Gastroesophageal sphincter (tissue), 4 donors: ENCODE measurements around the gene LMO7. TPM values are rescaled to one million over a fixed set of nuclear protein-coding genes. Genes with fewer than 3 reads are reported as not detected.
A peak's percentile ranks its signal among the peaks of the same experiment; 100 is the strongest.

ENCODE experiments used
- ATAC-seq: fragments of 150-250 bp; one replicate; pipeline ENCODE4 v1.9.1; 2016; ENCODE audit warnings: mild to moderate bottlenecking, moderate library complexity
- H3K27ac ChIP-seq, 4 donors: fragments of 200-600 bp; sonication (generic) in 3 of 4; 1 replicate in 3 of 4; 2 replicates in 1 of 4; pipeline ENCODE4 v1.5.1; 2016 to 2019
- H3K27me3 ChIP-seq: fragments of 200-600 bp; sonication (generic); one replicate; pipeline ENCODE4 v1.5.1; 2019
- H3K36me3 ChIP-seq, 2 donors: fragments of 200-600 bp; sonication (generic); one replicate each; pipeline ENCODE4 v1.5.1; 2019; ENCODE audit warnings: control low read depth in 1 of 2
- H3K4me1 ChIP-seq, 3 donors: fragments of 200-600 bp; sonication (generic); 1 replicate in 2 of 3; 2 replicates in 1 of 3; pipeline ENCODE4 v1.5.1; 2016 to 2019; ENCODE audit warnings: control low read depth in 2 of 3
- H3K4me3 ChIP-seq, 2 donors: fragments of 200-600 bp; sonication (generic); one replicate each; pipeline ENCODE4 v1.5.1; 2019; ENCODE audit warnings: mild to moderate bottlenecking in 1 of 2, moderate library complexity in 1 of 2
- H3K9me3 ChIP-seq, 3 donors: fragments of 200-600 bp; sonication (generic); one replicate each; pipeline ENCODE4 v1.5.1; 2017 to 2019; ENCODE audit warnings: control low read depth in 2 of 3
- EP300 ChIP-seq: sonication (generic); formaldehyde crosslinking; IDR thresholded peaks from one replicate; pipeline ENCODE4 v1.6.1; 2017; ENCODE audit warnings: antibody characterized with exemption, mild to moderate bottlenecking
- POLR2A ChIP-seq, 2 donors: fragments of 450-650 bp; IDR thresholded peaks; one replicate each; pipeline ENCODE4 v1.6.1; 2017; ENCODE audit warnings: antibody characterized with exemption in 2 of 2, mild to moderate bottlenecking in 2 of 2, moderate library complexity in 1 of 2
- POLR2AphosphoS5 ChIP-seq: sonication (generic); formaldehyde crosslinking; IDR thresholded peaks from one replicate; pipeline ENCODE4 v1.6.1; 2017; ENCODE audit warnings: antibody characterized with exemption
- WGBS, 2 donors: methylation state at CpG; one replicate each; pipeline ENCODE4 v1.1.5; 2018; ENCODE audit warnings: low coverage in 1 of 2; 5-methylcytosine and 5-hydroxymethylcytosine counted together
- total RNA-seq, 4 donors: library from RNA; depleted of rRNA; stranded (reverse); fragments of >200 nt; gene quantifications; one replicate each; pipeline ENCODE4 v1.1.0, GENCODE V29; 2016
- TF ChIP-seq, protein P1 (sequence below), 4 experiments: fragments of 200-600 bp in 2 of 4; fragments of 450-650 bp in 2 of 4; sonication (generic) in 1 of 4; IDR thresholded peaks; one replicate each; pipeline ENCODE4 v1.5.1; 2017 to 2019; ENCODE audit warnings: antibody characterized with exemption in 4 of 4, mild to moderate bottlenecking in 2 of 4, moderate library complexity in 2 of 4

LMO7 gene
- total RNA-seq, 4 donors from 2014 or later: 15.1 to 45.0 (median 26.8) TPM

DNA sequence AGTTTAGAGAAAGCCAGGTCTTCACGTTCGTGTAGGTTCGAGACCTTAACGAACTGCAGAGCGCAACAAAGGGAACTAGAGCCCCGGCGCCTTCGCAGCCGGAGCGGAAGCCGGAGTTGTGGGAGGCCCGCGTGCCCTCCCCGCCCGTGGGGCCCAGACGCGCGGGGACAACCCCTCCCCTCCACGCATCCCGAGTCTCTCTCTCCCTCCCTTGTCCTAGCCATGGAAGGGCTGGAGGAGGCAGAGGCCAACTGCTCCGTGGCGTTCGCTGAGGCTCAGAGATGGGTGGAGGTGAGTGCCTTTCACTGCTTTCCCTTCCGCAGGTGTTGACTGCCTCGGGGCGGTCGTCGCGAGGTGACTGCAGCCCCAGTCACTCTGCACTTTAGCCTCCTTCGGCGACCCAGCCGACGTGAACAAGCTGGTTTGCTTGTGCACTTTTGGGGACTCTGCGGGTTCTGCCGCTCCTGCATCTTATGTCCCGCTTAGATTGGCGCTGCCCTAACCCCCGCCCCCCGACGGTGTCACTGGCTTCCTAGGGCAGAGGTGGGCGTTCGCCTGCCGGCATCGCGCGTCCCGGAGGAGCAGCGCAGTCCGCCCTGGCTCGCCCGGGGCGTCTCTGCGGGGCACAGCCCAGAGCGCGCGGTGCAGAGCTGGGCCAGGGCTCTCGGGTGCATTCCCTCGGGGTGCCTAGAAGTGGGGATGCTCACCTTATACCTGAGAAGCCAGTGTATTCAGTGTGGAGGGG, 478 bp downstream of the LMO7 start:
- peak; percentile 62 for ATAC-seq
- Histone ChIP-seq H3K4me1 (peaks cover 0 to 27% (median 6%) of the 10 kb centered on the region in 3 donors), H3K4me3 (peak overlapping the region; percentile 59 to 83), H3K27ac (peak overlapping the region in 3 of 4 donors; percentile 40 to 67 (median 61)), H3K9me3 (no peaks in the 10 kb centered on the region), H3K27me3 (peaks cover 16% of the 10 kb centered on the region), H3K36me3 (no peaks in the 10 kb centered on the region)
- TF ChIP-seq POLR2A (IDR thresholded peaks at IDR 0.05) (no peak), POLR2AphosphoS5 (no peak), EP300 (no peak)
- TF ChIP-seq, protein P1, sequence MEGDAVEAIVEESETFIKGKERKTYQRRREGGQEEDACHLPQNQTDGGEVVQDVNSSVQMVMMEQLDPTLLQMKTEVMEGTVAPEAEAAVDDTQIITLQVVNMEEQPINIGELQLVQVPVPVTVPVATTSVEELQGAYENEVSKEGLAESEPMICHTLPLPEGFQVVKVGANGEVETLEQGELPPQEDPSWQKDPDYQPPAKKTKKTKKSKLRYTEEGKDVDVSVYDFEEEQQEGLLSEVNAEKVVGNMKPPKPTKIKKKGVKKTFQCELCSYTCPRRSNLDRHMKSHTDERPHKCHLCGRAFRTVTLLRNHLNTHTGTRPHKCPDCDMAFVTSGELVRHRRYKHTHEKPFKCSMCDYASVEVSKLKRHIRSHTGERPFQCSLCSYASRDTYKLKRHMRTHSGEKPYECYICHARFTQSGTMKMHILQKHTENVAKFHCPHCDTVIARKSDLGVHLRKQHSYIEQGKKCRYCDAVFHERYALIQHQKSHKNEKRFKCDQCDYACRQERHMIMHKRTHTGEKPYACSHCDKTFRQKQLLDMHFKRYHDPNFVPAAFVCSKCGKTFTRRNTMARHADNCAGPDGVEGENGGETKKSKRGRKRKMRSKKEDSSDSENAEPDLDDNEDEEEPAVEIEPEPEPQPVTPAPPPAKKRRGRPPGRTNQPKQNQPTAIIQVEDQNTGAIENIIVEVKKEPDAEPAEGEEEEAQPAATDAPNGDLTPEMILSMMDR (IDR thresholded peaks at IDR 0.05): no peak
- WGBS, 2 donors: 0% methylated on average over 1 to 4 of the region's 58 CpGs

DNA sequence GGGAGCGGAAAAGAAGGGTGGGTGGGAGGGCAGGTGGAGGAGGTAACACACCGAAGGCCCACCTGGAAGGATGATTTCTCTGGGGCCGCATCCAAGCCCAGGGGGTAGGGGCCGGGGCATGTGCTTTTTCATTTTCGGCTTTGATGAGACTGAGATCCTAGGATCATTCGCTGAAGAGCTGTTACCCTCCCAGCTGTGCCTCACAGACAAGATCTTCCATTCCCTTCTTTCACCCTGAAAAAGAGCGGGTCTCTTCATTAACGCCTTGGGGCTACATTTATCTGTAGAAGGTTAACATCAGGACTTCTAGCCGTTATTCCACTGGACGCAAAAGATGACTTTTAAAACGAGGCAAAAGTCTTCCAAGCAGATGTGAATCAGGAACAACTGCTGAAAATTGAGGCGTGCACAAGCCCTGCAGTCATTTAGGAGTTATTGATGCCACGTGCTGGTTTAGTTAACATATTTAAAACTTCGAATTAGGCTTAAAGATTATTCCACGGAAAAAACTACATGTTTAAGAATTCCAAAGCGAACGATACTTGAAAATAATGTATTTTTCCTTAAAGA, 1.1 kb downstream of the LMO7 start:
- Histone ChIP-seq H3K4me1 (peaks cover 0 to 27% (median 6%) of the 10 kb centered on the region in 3 donors), H3K4me3 (peak overlapping the region in 1 of 2 donors; percentile 83), H3K9me3 (no peaks in the 10 kb centered on the region), H3K27ac (no peak overlapping the region), H3K36me3 (no peaks in the 10 kb centered on the region), H3K27me3 (peaks cover 16% of the 10 kb centered on the region)
- no peak for ATAC-seq
- TF ChIP-seq EP300 (no peak), POLR2A (IDR thresholded peaks at IDR 0.05) (no peak), POLR2AphosphoS5 (no peak)
- TF ChIP-seq, protein P1 (IDR thresholded peaks at IDR 0.05): no peak
- WGBS, 2 donors: 25 to 29% methylated on average over 15 to 17 of the region's 17 CpGs

DNA sequence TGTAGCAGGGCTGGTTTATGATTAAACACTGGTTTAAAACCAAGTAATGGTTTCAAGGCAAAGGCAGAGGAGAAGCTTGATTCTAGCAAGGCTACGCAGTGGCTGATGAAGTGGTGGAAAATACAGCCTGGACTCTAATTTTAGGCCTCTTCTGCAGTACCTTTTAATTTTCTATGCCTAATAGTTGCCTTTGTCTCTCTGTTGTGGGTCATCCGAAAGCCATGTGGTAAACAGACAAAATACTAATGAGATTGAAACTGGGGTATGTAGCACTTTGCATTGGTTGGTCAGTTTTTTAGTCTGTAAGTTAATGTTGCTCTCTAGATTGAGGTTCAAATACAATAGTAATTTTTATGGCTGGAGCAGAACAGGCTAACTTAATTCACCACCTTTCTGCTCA, 3.3 kb downstream of the LMO7 start:
- no peak for ATAC-seq
- no peak overlapping the region for H3K4me3 ChIP-seq
- 87 to 97% methylated on average over 2 of the region's 2 CpGs for WGBS, 2 donors
- TF ChIP-seq POLR2A (IDR thresholded peaks at IDR 0.05): no peak
- no peak for TF ChIP-seq POLR2AphosphoS5
- TF ChIP-seq, protein P1 (IDR thresholded peaks at IDR 0.05): no peak
- TF ChIP-seq EP300: no peak
- peaks cover 16% of the 10 kb centered on the region for H3K27me3 ChIP-seq
- H3K9me3 ChIP-seq: no peaks in the 10 kb centered on the region
- no peaks in the 10 kb centered on the region for H3K36me3 ChIP-seq
- H3K27ac ChIP-seq: no peak overlapping the region
- peaks cover 0 to 27% (median 6%) of the 10 kb centered on the region in 3 donors for H3K4me1 ChIP-seq

DNA sequence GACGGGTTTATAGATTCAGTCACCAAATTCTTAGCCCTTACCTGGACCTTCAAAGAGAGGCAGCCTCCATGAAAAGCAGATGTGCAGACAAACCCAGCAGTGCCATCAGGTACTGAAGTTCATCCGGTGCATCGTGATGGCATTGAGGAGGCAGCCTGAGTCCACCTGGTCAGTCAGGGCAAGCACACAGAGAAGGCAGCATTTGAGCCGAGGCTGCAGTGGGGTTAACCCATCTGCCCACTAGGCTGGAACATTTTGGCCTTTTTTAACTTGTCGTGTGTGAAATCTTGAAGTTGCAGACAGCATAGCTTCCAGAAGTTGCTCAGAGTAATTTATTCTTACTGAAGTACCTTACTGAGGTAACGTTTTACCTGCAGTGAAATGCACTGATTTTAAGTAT, 4.9 kb downstream of the LMO7 start:
- H3K36me3 ChIP-seq: no peaks in the 10 kb centered on the region
- no peak overlapping the region for H3K27ac ChIP-seq
- no peak for TF ChIP-seq EP300
- 89 to 93% methylated on average over 2 to 4 of the region's 6 CpGs for WGBS, 2 donors
- no peak overlapping the region for H3K4me3 ChIP-seq
- no peaks in the 10 kb centered on the region for H3K9me3 ChIP-seq
- peaks cover 16% of the 10 kb centered on the region for H3K27me3 ChIP-seq
- H3K4me1 ChIP-seq: peaks cover 0 to 17% (median 6%) of the 10 kb centered on the region in 3 donors
- ATAC-seq: no peak

DNA sequence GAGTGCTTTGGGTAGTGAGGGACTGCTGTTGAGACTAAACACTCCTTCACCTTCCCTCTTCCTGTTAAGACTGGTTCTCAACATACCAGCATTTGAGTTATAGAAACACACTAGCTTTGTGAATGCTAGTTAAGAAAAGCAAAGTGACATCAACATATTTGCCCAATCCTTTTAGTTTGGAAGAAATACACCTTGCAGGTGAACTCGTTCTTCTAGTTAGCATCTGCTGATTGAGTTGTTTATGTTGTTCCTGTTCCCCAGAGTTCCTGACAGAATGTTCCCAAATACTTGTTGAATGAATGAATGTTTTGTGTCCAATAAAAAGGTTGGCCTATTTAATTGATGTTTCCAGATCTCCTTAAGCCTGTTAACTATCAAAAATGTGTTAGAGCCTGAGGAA, 7.1 kb downstream of the LMO7 start:
- WGBS, 2 donors: 45 to 93% methylated on average over 1 of the region's 1 CpG
- Histone ChIP-seq H3K27me3 (no peaks in the 10 kb centered on the region), H3K4me3 (no peak overlapping the region), H3K36me3 (no peaks in the 10 kb centered on the region), H3K4me1 (no peaks in the 10 kb centered on the region), H3K9me3 (no peaks in the 10 kb centered on the region), H3K27ac (no peak overlapping the region)
- ATAC-seq: no peak
- TF ChIP-seq, protein P1 (IDR thresholded peaks at IDR 0.05): no peak
- TF ChIP-seq POLR2AphosphoS5: no peak
- TF ChIP-seq EP300: no peak
- no peak for TF ChIP-seq POLR2A (IDR thresholded peaks at IDR 0.05)
